ENCODE data around the gene C10orf67.

The C10orf67 gene

GRCh38 chr10:23200997-23201652, 143.5 kb downstream of the C10orf67 start:
- H3K27ac ChIP-seq: no peak overlapping the region
- H3K4me1 ChIP-seq (ENCODE audit: control insufficient read depth in 1 of 2, insufficient read depth in 1 of 2, low read depth in 1 of 2, low read length in 1 of 2): no peaks in the 10 kb centered on the region
- no peaks in the 10 kb centered on the region for H3K9me3 ChIP-seq
- H3K27me3 ChIP-seq: peaks cover 100% of the 10 kb centered on the region
- H3K36me3 ChIP-seq: no peaks in the 10 kb centered on the region
- TF ChIP-seq CTCF (IDR thresholded peaks at IDR 0.05): no peak
- no peak overlapping the region for H3K4me3 ChIP-seq (ENCODE audit: low read depth in 1 of 2, low read length in 1 of 2)

- Histone ChIP-seq H3K27ac (no peak overlapping the region), H3K27me3 (peaks cover 100% of the 10 kb centered on the region), H3K9me3 (no peaks in the 10 kb centered on the region), H3K4me3 (ENCODE audit: low read depth in 1 of 2, low read length in 1 of 2) (no peak overlapping the region), H3K4me1 (ENCODE audit: control insufficient read depth in 1 of 2, insufficient read depth in 1 of 2, low read depth in 1 of 2, low read length in 1 of 2) (no peaks in the 10 kb centered on the region), H3K36me3 (no peaks in the 10 kb centered on the region)
- no peak for TF ChIP-seq CTCF (IDR thresholded peaks at IDR 0.05)
These were observed 144.0 kb downstream of the C10orf67 start for GRCh38 chr10:23200586-23200985.

- H3K36me3 ChIP-seq: no peaks in the 10 kb centered on the region
- no peaks in the 10 kb centered on the region for H3K4me1 ChIP-seq (ENCODE audit: control insufficient read depth in 1 of 2, insufficient read depth in 1 of 2, low read depth in 1 of 2, low read length in 1 of 2)
- H3K27ac ChIP-seq: no peak overlapping the region
- H3K27me3 ChIP-seq: peaks cover 100% of the 10 kb centered on the region
- H3K4me3 ChIP-seq (ENCODE audit: low read depth in 1 of 2, low read length in 1 of 2): no peak overlapping the region
- no peaks in the 10 kb centered on the region for H3K9me3 ChIP-seq
- no peak for TF ChIP-seq CTCF (IDR thresholded peaks at IDR 0.05)
These were observed 144.7 kb downstream of the C10orf67 start for GRCh38 chr10:23199768-23200511.

- no peak for TF ChIP-seq CTCF (IDR thresholded peaks at IDR 0.05)
- Histone ChIP-seq H3K27ac (no peak overlapping the region), H3K4me3 (ENCODE audit: low read depth in 1 of 2, low read length in 1 of 2) (no peak overlapping the region), H3K27me3 (peaks cover 100% of the 10 kb centered on the region), H3K36me3 (no peaks in the 10 kb centered on the region), H3K9me3 (no peaks in the 10 kb centered on the region), H3K4me1 (ENCODE audit: control insufficient read depth in 1 of 2, insufficient read depth in 1 of 2, low read depth in 1 of 2, low read length in 1 of 2) (no peaks in the 10 kb centered on the region)
These were observed 145.4 kb downstream of the C10orf67 start for GRCh38 chr10:23198940-23199767.

GRCh38 chr10:23198610-23198939, 146.0 kb downstream of the C10orf67 start:
- TF ChIP-seq CTCF (IDR thresholded peaks at IDR 0.05): no peak
- Histone ChIP-seq H3K36me3 (no peaks in the 10 kb centered on the region), H3K4me1 (ENCODE audit: control insufficient read depth in 1 of 2, insufficient read depth in 1 of 2, low read depth in 1 of 2, low read length in 1 of 2) (no peaks in the 10 kb centered on the region), H3K4me3 (ENCODE audit: low read depth in 1 of 2, low read length in 1 of 2) (no peak overlapping the region), H3K9me3 (no peaks in the 10 kb centered on the region), H3K27ac (no peak overlapping the region), H3K27me3 (peaks cover 100% of the 10 kb centered on the region)

Data from neutrophil (primary cell).